OCI-LY7 (cell line): ENCODE data around the gene SRGAP3.

Experiments
- CTCF ChIP-seq: fragments of 200-600 bp; sonication (generic); conservative IDR thresholded peaks from 2 replicates; pipeline ENCODE4 v1.5.1; 2014; ENCODE audit warnings: mild to moderate bottlenecking, antibody characterized with exemption, low read length, moderate library complexity, mixed read lengths
- EZH2phosphoT487 ChIP-seq: fragments of 200-600 bp; sonication (generic); IDR thresholded peaks from 2 replicates; pipeline ENCODE4 v1.6.1; 2018; ENCODE audit warnings: low read depth, borderline replicate concordance, mild to moderate bottlenecking, mixed run types, antibody characterized with exemption, low read length, moderate library complexity, mixed read lengths

GRCh38 chr3:9075762-9076161, 173.7 kb downstream of the SRGAP3 start:
- TF ChIP-seq CTCF: no peak
- no peak for TF ChIP-seq EZH2phosphoT487
